ENCODE data around the gene NAALADL2. TPM values are rescaled to one million over a fixed set of nuclear protein-coding genes. Genes with fewer than 3 reads are reported as not detected.

The NAALADL2 gene
- total RNA-seq, 1 experiment from 2014 or later = 1.6 TPM

DNA sequence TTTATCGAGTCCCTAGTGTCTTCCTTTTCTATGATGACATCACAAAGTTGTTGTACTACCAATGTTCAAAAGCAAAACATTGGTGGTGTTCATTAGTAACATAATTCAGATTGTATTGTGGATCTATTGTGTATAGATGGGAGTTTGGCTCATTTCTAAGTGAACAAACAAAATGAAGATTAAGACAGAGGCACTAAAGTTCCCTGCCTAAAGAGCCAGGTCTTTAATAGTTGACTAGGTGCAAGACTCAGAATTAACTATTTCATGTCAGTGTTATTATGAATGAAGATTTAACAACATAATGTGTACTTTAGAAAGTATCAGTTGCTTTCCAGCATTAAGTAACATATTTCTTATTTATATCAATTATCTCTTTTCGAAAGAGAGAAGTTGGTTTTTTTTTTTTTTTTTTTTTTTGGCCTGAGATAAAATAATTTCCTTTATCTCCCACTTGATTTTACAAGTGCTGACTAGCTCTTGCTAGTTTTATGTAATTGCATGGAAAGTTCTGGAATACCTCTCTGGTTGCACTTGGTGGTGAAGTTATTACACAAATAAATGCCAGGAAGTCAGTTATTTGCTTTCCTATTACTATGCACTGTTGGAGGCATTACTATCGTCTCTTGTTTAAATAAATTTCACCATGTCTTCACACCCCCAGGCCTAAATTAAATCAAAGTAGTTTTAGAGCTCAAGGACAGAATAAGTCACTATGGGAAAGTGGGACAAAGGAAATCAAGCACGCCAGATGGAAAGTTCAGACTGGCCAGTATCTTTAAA, 48.7 kb downstream of the NAALADL2 start:
- Histone ChIP-seq H3K79me2 (ENCODE audit: insufficient read depth, low read length) (no peaks in the 10 kb centered on the region), H3K23me2 (ENCODE audit: insufficient read length, low read depth, low read length, poor library complexity, severe bottlenecking) (no peaks in the 10 kb centered on the region), H3K14ac (ENCODE audit: insufficient read depth, low read length) (no peak overlapping the region), H3K18ac (ENCODE audit: insufficient read length, low read depth, low read length) (no peak overlapping the region), H2AFZ (ENCODE audit: low read length) (no peak overlapping the region), H3T11ph (ENCODE audit: low read length) (no peak overlapping the region), H3K4me2 (ENCODE audit: insufficient read depth, insufficient read length, low read length) (no peak overlapping the region), H3K56ac (ENCODE audit: insufficient read length, low read depth, low read length) (no peak overlapping the region), H3K79me1 (ENCODE audit: insufficient read depth, low read depth, low read length, poor library complexity, severe bottlenecking) (no peaks in the 10 kb centered on the region), H2BK5ac (ENCODE audit: insufficient read length, low read length) (no peak overlapping the region), H3K27ac (ENCODE audit: insufficient read length, low read depth, low read length) (no peak overlapping the region), H3K9me3 (ENCODE audit: control insufficient read depth, low read depth, low read length) (no peaks in the 10 kb centered on the region), H2BK120ac (ENCODE audit: low read depth, low read length, poor library complexity, severe bottlenecking) (no peak overlapping the region), H4K91ac (ENCODE audit: insufficient read length, low read depth, low read length) (no peak overlapping the region), H2AK5ac (ENCODE audit: insufficient read length, low read length) (no peak overlapping the region), H3K23ac (ENCODE audit: insufficient read length, low read depth, low read length) (no peak overlapping the region), H3K9ac (ENCODE audit: extremely low read depth, insufficient read length, low read length) (no peak overlapping the region), H2BK20ac (ENCODE audit: low read depth, low read length, poor library complexity, severe bottlenecking) (no peak overlapping the region), H4K5ac (ENCODE audit: insufficient read length, low read depth, low read length) (no peak overlapping the region), H4K8ac (replicated peaks; ENCODE audit: insufficient read length, low read depth, low read length) (no peak overlapping the region), H3K4me1 (ENCODE audit: insufficient read depth, low read length) (no peaks in the 10 kb centered on the region), H3K27me3 (ENCODE audit: insufficient read depth, low read length) (no peaks in the 10 kb centered on the region), H2BK15ac (ENCODE audit: low read depth, low read length) (no peak overlapping the region), H2BK12ac (ENCODE audit: insufficient read length, low read depth, low read length) (no peak overlapping the region), H4K20me1 (ENCODE audit: control insufficient read depth, insufficient read depth, insufficient read length) (no peaks in the 10 kb centered on the region), H3K4ac (ENCODE audit: low read depth, low read length) (no peak overlapping the region)
- Mint-ChIP-seq H3K9me3 (no peaks in the 10 kb centered on the region), H3K27ac (no peak overlapping the region), H3K27me3 (ENCODE audit: low read depth) (no peaks in the 10 kb centered on the region), H3K36me3 (ENCODE audit: insufficient read depth in 1 of 3, low read depth in 3 of 3) (no peaks in the 10 kb centered on the region), H3K4me3 (no peak overlapping the region), H3K4me1 (no peaks in the 10 kb centered on the region)
- TF ChIP-seq, protein P1, sequence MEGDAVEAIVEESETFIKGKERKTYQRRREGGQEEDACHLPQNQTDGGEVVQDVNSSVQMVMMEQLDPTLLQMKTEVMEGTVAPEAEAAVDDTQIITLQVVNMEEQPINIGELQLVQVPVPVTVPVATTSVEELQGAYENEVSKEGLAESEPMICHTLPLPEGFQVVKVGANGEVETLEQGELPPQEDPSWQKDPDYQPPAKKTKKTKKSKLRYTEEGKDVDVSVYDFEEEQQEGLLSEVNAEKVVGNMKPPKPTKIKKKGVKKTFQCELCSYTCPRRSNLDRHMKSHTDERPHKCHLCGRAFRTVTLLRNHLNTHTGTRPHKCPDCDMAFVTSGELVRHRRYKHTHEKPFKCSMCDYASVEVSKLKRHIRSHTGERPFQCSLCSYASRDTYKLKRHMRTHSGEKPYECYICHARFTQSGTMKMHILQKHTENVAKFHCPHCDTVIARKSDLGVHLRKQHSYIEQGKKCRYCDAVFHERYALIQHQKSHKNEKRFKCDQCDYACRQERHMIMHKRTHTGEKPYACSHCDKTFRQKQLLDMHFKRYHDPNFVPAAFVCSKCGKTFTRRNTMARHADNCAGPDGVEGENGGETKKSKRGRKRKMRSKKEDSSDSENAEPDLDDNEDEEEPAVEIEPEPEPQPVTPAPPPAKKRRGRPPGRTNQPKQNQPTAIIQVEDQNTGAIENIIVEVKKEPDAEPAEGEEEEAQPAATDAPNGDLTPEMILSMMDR (conservative IDR thresholded peaks at IDR 0.05) = no peak
- no peak for DNase-seq
- WGBS (ENCODE audit: extremely low coverage, insufficient read length, low lambda C conversion rate) = no CpG with 5 or more reads among the region's 4 CpGs

Data from H9 (cell line).